ENCODE results near the gene PDE3B. TPM values are rescaled to one million over a fixed set of nuclear protein-coding genes. Genes with fewer than 3 reads are reported as not detected.

Gene PDE3B
- total and polyA plus RNA-seq, 9 of the 15 experiments (the other 6 are each of a cell fraction or from before 2014, with no cell fraction given): 2.3 to 22.5 (median 12.2) TPM

DNA sequence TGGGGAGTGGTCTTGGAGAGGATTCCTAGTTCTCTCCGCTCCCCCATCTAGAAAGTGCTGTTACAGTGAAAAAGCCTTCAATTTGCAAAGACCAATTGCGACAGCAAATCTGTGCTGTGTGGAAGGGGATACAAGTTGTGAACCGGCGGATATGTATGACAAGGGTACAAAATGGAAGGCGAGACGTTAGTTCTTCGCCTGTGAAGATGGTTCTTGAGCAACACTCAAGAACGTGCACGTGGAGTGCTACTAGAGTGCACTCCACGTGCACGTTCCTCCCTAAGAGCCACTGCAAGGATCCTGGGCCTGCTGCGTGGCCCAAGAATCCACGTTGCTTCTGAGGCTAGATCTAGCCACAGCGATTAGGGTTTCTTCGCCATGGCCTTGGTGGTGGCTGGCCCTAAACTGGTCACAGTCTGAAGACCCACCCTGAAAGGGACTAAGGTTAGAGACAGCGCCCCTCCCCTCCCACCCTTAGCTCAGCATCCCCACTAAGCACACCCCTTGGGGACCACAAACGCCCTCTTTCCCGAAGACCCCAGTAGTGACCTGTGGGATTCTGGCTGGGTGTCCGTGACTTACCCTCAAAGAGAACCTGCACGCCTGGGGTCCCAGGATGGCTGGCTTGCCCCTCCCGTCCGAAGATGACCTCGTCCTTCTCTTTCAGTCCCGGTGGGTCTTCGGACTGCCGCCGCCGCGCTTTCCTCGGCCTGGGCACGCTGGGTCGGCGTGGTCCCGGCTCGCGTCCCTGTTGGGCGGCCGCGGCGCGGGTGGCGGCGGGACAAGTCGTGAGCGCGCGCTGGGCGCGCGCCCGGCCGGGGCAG, 519 bp upstream of the PDE3B start (continued):
- TF ChIP-seq, protein P1, sequence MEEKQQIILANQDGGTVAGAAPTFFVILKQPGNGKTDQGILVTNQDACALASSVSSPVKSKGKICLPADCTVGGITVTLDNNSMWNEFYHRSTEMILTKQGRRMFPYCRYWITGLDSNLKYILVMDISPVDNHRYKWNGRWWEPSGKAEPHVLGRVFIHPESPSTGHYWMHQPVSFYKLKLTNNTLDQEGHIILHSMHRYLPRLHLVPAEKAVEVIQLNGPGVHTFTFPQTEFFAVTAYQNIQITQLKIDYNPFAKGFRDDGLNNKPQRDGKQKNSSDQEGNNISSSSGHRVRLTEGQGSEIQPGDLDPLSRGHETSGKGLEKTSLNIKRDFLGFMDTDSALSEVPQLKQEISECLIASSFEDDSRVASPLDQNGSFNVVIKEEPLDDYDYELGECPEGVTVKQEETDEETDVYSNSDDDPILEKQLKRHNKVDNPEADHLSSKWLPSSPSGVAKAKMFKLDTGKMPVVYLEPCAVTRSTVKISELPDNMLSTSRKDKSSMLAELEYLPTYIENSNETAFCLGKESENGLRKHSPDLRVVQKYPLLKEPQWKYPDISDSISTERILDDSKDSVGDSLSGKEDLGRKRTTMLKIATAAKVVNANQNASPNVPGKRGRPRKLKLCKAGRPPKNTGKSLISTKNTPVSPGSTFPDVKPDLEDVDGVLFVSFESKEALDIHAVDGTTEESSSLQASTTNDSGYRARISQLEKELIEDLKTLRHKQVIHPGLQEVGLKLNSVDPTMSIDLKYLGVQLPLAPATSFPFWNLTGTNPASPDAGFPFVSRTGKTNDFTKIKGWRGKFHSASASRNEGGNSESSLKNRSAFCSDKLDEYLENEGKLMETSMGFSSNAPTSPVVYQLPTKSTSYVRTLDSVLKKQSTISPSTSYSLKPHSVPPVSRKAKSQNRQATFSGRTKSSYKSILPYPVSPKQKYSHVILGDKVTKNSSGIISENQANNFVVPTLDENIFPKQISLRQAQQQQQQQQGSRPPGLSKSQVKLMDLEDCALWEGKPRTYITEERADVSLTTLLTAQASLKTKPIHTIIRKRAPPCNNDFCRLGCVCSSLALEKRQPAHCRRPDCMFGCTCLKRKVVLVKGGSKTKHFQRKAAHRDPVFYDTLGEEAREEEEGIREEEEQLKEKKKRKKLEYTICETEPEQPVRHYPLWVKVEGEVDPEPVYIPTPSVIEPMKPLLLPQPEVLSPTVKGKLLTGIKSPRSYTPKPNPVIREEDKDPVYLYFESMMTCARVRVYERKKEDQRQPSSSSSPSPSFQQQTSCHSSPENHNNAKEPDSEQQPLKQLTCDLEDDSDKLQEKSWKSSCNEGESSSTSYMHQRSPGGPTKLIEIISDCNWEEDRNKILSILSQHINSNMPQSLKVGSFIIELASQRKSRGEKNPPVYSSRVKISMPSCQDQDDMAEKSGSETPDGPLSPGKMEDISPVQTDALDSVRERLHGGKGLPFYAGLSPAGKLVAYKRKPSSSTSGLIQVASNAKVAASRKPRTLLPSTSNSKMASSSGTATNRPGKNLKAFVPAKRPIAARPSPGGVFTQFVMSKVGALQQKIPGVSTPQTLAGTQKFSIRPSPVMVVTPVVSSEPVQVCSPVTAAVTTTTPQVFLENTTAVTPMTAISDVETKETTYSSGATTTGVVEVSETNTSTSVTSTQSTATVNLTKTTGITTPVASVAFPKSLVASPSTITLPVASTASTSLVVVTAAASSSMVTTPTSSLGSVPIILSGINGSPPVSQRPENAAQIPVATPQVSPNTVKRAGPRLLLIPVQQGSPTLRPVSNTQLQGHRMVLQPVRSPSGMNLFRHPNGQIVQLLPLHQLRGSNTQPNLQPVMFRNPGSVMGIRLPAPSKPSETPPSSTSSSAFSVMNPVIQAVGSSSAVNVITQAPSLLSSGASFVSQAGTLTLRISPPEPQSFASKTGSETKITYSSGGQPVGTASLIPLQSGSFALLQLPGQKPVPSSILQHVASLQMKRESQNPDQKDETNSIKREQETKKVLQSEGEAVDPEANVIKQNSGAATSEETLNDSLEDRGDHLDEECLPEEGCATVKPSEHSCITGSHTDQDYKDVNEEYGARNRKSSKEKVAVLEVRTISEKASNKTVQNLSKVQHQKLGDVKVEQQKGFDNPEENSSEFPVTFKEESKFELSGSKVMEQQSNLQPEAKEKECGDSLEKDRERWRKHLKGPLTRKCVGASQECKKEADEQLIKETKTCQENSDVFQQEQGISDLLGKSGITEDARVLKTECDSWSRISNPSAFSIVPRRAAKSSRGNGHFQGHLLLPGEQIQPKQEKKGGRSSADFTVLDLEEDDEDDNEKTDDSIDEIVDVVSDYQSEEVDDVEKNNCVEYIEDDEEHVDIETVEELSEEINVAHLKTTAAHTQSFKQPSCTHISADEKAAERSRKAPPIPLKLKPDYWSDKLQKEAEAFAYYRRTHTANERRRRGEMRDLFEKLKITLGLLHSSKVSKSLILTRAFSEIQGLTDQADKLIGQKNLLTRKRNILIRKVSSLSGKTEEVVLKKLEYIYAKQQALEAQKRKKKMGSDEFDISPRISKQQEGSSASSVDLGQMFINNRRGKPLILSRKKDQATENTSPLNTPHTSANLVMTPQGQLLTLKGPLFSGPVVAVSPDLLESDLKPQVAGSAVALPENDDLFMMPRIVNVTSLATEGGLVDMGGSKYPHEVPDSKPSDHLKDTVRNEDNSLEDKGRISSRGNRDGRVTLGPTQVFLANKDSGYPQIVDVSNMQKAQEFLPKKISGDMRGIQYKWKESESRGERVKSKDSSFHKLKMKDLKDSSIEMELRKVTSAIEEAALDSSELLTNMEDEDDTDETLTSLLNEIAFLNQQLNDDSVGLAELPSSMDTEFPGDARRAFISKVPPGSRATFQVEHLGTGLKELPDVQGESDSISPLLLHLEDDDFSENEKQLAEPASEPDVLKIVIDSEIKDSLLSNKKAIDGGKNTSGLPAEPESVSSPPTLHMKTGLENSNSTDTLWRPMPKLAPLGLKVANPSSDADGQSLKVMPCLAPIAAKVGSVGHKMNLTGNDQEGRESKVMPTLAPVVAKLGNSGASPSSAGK (IDR thresholded peaks at IDR 0.05): peak; percentile 99
- 0 out of 2 replicates have a peak, but pooled peaks have one; percentile 74 for TF ChIP-seq POLR2H (tag; IDR thresholded peaks at IDR 0.05; ENCODE audit: low read depth)
- TF ChIP-seq, protein P2, sequence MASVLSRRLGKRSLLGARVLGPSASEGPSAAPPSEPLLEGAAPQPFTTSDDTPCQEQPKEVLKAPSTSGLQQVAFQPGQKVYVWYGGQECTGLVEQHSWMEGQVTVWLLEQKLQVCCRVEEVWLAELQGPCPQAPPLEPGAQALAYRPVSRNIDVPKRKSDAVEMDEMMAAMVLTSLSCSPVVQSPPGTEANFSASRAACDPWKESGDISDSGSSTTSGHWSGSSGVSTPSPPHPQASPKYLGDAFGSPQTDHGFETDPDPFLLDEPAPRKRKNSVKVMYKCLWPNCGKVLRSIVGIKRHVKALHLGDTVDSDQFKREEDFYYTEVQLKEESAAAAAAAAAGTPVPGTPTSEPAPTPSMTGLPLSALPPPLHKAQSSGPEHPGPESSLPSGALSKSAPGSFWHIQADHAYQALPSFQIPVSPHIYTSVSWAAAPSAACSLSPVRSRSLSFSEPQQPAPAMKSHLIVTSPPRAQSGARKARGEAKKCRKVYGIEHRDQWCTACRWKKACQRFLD (CRISPR knock-in tag; IDR thresholded peaks at IDR 0.05): peak; percentile 85
- TF ChIP-seq, protein P3, sequence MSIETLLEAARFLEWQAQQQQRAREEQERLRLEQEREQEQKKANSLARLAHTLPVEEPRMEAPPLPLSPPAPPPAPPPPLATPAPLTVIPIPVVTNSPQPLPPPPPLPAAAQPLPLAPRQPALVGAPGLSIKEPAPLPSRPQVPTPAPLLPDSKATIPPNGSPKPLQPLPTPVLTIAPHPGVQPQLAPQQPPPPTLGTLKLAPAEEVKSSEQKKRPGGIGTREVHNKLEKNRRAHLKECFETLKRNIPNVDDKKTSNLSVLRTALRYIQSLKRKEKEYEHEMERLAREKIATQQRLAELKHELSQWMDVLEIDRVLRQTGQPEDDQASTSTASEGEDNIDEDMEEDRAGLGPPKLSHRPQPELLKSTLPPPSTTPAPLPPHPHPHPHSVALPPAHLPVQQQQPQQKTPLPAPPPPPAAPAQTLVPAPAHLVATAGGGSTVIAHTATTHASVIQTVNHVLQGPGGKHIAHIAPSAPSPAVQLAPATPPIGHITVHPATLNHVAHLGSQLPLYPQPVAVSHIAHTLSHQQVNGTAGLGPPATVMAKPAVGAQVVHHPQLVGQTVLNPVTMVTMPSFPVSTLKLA (conservative IDR thresholded peaks at IDR 0.05): peak; percentile 58 to 76
- TF ChIP-seq ZNF583 (CRISPR knock-in tag; IDR thresholded peaks at IDR 0.05): peak; percentile 74; the same call in 1 of the 2 replicates
- no peak for TF ChIP-seq RBM15 (IDR thresholded peaks at IDR 0.05; ENCODE audit: insufficient read depth, low read length)
- peak; percentile 21; the same call in 1 of the 2 replicates for TF ChIP-seq C11orf30 (IDR thresholded peaks at IDR 0.05; ENCODE audit: low read depth)
- TF ChIP-seq, protein P4, sequence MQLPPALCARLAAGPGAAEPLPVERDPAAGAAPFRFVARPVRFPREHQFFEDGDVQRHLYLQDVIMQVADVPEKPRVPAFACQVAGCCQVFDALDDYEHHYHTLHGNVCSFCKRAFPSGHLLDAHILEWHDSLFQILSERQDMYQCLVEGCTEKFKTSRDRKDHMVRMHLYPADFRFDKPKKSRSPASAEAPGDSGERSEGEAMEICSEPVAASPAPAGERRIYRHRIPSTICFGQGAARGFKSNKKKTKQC (CRISPR knock-in tag; IDR thresholded peaks at IDR 0.05): peak; percentile 60; the same call in 1 of the 2 replicates
- TF ChIP-seq ZNF124 (CRISPR knock-in tag; IDR thresholded peaks at IDR 0.05): peak; percentile 43; the same call in 1 of the 2 replicates
- peak; percentile 89 for TF ChIP-seq ZKSCAN8 (CRISPR knock-in tag; IDR thresholded peaks at IDR 0.05)

Data from K562 (cell line).